ENCODE measurements around the gene PDGFA.
"Not testable (repeated sequence)": the region's sequence is repeated elsewhere in the genome, so short reads cannot be mapped to it uniquely, and the experiment has no call there.

PDGFA gene

GRCh38 chr7:552151-552867, 32.7 kb upstream of the PDGFA start:
- not testable (repeated sequence) for DNase-seq (ENCODE audit: low spot score)

- DNase-seq (ENCODE audit: low spot score), result not testable (repeated sequence)
Observed at GRCh38 chr7:551615-551970, 31.9 kb upstream of the PDGFA start.

- DNase-seq (ENCODE audit: low spot score), result no peak
Observed at GRCh38 chr7:550881-551614, 31.4 kb upstream of the PDGFA start.

GRCh38 chr7:549891-550625, 30.4 kb upstream of the PDGFA start:
- no peak for DNase-seq (ENCODE audit: low spot score)

- no peak for DNase-seq (ENCODE audit: low spot score)
Observed at GRCh38 chr7:549066-549890, 29.6 kb upstream of the PDGFA start.

GRCh38 chr7:548401-548800, 28.8 kb upstream of the PDGFA start:
- no peak for DNase-seq (ENCODE audit: low spot score)

- no peak for DNase-seq (ENCODE audit: low spot score)
Observed at GRCh38 chr7:545470-545869, 25.8 kb upstream of the PDGFA start.

GRCh38 chr7:544338-545221, 24.9 kb upstream of the PDGFA start:
- no peak for DNase-seq (ENCODE audit: low spot score)

- no peak for DNase-seq (ENCODE audit: low spot score)
Observed at GRCh38 chr7:543501-544337, 24.1 kb upstream of the PDGFA start.

GRCh38 chr7:542713-543500, 23.3 kb upstream of the PDGFA start:
- DNase-seq (ENCODE audit: low spot score), result no peak

GRCh38 chr7:542131-542712, 22.6 kb upstream of the PDGFA start:
- no peak for DNase-seq (ENCODE audit: low spot score)

GRCh38 chr7:541661-542060, 22.0 kb upstream of the PDGFA start:
- DNase-seq (ENCODE audit: low spot score), result no peak

GRCh38 chr7:540997-541396, 21.4 kb upstream of the PDGFA start:
- DNase-seq (ENCODE audit: low spot score), result no peak

GRCh38 chr7:540579-540978, 20.9 kb upstream of the PDGFA start:
- no peak for DNase-seq (ENCODE audit: low spot score)

GRCh38 chr7:539731-540411, 20.2 kb upstream of the PDGFA start:
- DNase-seq (ENCODE audit: low spot score), result no peak

- DNase-seq (ENCODE audit: low spot score), result no peak
Observed at GRCh38 chr7:538764-539685, 19.4 kb upstream of the PDGFA start.

GRCh38 chr7:537911-538634, 18.4 kb upstream of the PDGFA start:
- no peak for DNase-seq (ENCODE audit: low spot score)
